Activated CD4-positive, alpha-beta T cell treated with anti-CD3 and anti-CD28 coated beads for 4 hours (primary cell): Measurements from ENCODE around the gene PTPRN2.
"Not testable (repeated sequence)": the region's sequence is repeated elsewhere in the genome, so short reads cannot be mapped to it uniquely, and the experiment has no call there.

Source experiments
- DNase-seq, 2 donors: peaks; one replicate each; pipeline ENCODE4 v3.0.0-alpha.2; 2020

The PTPRN2 gene

DNA sequence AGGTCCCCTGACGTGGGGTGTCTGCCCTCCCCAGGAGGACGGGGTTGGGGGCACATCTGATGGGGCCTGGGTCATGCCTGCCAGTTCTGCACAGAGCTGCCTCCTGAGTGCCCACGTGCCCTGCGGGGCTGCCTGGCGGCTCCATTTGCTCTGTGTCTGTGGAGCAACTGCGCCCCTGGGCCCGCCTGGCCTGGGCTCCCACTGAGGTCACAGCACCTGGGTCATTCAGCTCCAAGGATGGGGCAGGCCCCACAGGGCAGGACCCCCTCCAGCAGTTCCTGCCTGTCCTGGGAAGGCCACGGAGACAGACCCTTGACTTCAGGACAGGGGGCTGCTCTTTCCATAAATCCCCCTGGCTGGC lies 590.6 kb downstream of the PTPRN2 start:
- no peak for DNase-seq

- no peak for DNase-seq
Observed at GRCh38 chr7:157996359-157997079, 591.1 kb downstream of the PTPRN2 start.

GRCh38 chr7:157995815-157996214 lies 591.8 kb downstream of the PTPRN2 start:
- no peak for DNase-seq

DNA sequence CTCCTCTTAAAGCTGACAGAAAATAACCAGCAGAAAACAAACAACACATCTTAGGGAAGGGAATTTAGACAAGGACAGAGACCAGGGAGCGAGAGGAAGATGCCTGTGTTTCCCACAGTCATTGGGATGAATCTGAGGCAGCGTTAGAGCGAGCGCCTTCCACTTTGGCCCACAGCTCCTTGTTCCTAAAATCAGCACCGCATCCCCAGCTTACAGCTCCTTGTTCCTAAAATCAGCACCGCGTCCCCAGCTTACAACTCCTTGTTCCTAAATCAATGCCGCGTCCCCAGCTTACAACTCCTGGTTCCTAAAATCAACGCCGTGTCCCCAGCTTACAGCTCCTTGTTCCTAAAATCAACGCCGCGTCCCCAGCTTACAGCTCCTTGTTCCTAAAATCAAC lies 593.3 kb downstream of the PTPRN2 start:
- DNase-seq, result no peak

- DNase-seq, result no peak
Observed at GRCh38 chr7:157993406-157994105, 594.1 kb downstream of the PTPRN2 start.

GRCh38 chr7:157992511-157993160 lies 595.0 kb downstream of the PTPRN2 start:
- DNase-seq, result no peak

DNA sequence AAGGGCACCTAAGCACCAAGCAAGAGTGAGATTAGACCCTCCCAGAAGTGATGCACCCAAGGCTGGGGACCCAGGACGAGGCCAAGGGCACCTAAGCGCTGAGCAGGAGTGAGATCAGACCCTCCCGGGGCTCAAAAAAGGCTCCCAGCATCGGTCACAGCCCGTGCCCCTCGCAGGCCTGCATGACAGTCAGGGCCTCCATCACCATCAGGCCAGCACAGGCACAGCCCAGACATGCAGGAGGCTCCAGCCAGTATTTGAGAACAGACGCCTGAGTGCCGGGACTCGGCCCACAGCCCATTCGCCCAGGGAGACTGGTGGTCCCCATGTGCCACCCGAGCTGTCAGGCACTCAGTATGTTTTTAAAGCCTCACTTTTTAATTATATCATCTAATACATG lies 595.9 kb downstream of the PTPRN2 start:
- DNase-seq, result no peak

- no peak for DNase-seq
Observed at GRCh38 chr7:157991351-157991750, 596.3 kb downstream of the PTPRN2 start.

GRCh38 chr7:157990881-157991250 lies 596.8 kb downstream of the PTPRN2 start:
- no peak for DNase-seq

DNA sequence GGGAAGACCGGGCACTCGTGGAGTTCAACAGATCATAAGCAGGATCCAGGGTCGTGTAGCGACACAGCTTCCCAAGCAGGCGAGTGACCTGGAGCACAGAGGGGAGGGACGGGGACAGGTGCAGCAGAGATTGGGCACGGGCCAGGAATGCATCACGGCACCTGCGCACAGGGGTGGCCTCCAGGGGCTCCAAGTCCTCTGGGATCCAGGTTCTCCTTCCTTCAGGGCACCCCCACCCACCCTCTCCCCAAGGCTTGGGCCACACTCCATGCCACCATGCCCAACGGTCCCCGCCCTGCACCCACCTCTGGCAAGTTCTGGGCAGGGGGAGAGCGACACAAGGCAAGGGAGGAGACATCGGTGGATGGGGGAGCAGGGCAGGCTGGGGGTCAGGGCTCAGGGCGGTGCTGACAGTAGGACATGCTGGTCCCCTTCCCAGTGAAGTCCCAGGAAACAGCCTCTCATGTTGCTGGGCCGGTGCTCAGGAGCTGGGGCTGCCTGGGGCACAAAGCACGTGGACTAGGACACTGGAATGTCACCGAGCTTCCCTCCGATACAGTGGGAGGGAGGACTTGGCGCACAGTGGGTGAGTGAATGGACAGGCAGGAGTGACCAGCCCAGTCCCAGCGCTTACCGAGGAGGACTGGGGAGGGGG lies 597.3 kb downstream of the PTPRN2 start:
- DNase-seq, result no peak

GRCh38 chr7:157989589-157989988 lies 598.0 kb downstream of the PTPRN2 start:
- no peak for DNase-seq

- no peak for DNase-seq
Observed at GRCh38 chr7:157987906-157988305, 599.7 kb downstream of the PTPRN2 start.

DNA sequence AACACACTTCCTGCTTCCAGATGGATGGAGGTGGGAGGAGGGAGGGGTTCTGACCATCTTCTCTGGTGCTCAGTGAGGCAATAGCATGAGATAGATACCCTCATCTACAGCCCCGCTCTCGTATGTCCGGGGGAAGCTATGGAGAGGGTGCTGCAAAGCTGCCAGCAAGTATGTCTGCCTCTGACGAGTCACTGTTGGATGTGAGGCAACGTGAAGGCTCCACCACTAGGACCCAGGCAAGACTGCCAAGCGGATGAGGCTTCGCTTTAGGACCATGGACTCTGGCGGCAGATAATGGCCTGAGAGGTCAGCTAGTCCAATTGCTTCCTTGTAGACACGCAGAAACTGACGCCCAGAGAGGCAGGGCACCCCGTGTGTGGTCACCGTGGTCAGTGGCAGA lies 601.6 kb downstream of the PTPRN2 start:
- no peak for DNase-seq

GRCh38 chr7:157985636-157986035 lies 602.0 kb downstream of the PTPRN2 start:
- DNase-seq, result no peak

- no peak for DNase-seq
Observed at GRCh38 chr7:157984423-157985163, 603.0 kb downstream of the PTPRN2 start.

DNA sequence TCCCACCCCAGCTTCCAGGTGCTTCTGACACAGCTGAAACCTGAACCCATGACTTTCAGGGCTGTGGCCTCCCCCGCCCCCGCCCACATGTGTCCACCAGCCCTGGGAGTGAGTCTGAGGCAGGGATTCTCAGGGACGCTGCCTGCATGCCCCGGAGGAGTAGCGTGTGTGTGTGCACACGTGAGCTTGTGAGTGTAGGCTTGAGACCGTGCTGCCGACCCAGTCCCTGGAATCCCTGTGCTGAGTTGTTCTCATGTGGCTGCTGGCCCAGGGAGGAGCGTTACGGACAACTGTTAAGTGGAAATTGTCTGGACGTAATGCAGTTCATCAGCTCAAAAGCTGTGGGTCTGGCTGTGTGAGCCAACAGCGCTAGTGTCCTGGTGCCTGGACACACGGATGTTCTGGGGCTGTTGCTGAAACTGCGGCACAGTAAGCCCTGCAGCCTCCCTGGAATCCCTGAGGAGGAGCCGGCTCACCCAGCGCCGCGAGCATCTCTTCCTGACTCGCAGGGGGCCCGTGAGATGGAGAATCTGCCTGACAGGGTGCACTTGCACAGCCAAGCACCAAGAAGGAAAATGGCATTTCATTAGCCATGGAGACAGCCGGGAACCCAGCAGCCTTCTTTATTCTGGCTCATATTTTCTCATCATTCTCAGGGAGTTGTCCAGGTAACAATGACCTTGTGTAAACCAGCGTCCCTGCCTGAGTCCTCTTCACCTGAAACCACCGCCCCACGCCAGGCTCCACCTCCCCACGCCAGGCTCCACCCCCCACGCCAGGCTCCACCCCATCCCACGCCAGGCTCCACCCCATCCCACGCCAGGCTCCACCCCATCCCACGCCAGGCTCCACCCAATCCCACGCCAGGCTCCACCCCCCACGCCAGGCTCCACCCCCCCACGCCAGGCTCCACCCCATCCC lies 603.9 kb downstream of the PTPRN2 start:
- no peak for DNase-seq

GRCh38 chr7:157981778-157982177 lies 605.8 kb downstream of the PTPRN2 start:
- DNase-seq, result no peak

DNA sequence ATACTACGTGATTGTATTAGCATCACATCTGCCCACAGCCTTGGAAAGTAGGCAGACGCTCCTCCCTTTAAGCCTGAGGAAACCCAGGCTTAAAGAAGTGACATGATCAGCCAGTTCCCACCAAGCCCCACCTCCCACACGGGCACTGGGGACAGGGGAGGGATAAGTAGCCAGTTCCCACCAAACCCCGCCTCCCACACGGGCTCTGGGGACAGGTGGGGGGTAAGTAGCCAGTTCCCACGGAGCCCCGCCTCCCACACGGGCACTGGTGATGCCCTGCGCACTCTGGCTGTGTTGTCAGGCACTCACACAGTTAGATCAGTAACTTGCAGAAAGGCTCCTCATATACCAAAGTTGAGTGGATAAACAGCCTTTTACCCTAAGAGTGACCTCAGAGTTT lies 606.8 kb downstream of the PTPRN2 start:
- no peak for DNase-seq

DNA sequence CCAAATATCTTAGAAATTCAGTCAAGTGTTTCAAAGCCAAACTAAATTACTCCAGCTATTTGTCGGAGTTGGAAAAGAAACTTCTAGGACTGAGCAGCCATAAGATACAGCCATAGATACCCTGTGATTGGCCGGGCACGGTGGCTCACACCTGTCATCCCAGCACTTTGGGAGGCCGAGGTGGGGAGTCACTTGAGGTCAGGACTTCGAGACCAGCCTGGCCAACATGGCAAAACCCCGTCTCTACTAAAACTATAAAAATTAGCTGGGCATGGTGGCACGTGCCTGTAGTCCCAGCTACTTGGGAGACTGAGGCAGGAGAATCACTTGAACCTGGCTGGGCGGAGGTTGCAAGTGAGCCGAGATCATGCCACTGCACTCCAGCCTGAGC lies 607.3 kb downstream of the PTPRN2 start:
- DNase-seq, result not testable (repeated sequence)

GRCh38 chr7:157979636-157980340 lies 607.8 kb downstream of the PTPRN2 start:
- DNase-seq, result no peak

DNA sequence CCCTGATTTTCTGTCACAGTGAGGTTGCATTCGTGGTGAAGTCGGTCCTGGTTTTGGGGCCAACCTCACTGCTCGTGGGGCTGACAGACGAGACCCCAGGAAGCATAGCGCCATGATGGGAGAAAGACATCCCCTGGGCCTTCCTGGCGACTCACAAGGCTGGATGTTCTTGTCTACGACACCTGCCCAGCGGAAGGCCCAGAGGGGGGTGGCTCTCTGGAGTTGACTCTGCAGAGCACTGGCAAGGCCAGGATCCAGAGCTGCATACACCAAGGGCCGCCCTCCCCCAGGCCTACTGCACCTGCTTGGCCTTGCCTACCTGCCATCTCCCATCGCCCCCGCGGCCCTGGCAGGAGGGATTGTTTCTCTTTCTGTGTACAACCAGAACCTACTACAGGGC lies 608.9 kb downstream of the PTPRN2 start:
- no peak for DNase-seq
